HS-5 (cell line): ENCODE results near the gene ARSA.

Experiments
- DNase-seq: peaks from one replicate; pipeline ENCODE4 v3.0.0-alpha.2; 2012; ENCODE audit warnings: low read depth

ARSA gene

DNA sequence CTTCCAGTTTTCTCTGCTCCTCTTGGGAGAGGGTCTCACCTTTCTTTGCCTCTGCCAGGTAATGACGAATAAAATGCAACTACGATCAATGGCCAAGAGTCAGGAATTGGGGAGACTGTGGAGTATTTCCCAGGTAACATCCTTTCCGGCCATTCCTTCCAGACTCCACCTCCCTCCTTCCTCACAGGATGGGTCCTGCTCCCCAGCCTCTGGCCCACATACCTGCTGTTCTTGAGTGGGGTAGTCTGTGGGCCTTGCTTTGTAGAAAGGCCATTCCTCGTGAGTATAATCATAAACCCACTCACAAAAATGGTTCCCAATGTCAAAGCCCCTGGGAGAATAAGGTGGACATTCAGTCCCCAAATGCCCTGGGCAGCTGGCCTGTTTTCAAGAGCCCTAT lies 48.2 kb downstream of the ARSA start:
- DNase-seq, result no peak

DNA sequence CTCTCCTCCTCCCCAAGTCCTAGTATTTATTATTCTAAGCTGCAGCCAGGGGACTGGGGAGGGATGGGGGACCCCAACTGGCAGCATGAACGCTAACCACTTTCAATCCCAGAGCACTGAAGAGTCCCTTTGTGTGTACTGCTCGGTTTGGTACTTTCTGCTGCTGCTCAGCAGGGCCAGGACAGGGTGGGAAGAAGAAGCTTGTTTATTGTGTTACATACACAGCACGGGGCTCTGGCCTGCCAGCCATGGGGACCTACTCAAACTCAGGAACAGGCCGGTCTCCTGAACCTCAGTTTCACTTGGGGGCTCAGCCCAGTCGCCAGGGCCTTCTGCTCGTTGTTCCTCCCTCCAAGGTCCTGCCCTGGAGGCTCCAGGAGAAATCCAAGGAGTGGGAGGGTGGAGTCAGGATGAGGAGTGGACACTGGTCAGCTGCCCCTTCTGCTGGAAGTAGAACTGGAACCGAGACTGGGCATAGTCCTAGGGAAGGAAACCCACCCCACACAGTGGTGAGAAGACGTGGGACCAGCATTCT lies 49.1 kb downstream of the ARSA start:
- DNase-seq, result no peak

DNA sequence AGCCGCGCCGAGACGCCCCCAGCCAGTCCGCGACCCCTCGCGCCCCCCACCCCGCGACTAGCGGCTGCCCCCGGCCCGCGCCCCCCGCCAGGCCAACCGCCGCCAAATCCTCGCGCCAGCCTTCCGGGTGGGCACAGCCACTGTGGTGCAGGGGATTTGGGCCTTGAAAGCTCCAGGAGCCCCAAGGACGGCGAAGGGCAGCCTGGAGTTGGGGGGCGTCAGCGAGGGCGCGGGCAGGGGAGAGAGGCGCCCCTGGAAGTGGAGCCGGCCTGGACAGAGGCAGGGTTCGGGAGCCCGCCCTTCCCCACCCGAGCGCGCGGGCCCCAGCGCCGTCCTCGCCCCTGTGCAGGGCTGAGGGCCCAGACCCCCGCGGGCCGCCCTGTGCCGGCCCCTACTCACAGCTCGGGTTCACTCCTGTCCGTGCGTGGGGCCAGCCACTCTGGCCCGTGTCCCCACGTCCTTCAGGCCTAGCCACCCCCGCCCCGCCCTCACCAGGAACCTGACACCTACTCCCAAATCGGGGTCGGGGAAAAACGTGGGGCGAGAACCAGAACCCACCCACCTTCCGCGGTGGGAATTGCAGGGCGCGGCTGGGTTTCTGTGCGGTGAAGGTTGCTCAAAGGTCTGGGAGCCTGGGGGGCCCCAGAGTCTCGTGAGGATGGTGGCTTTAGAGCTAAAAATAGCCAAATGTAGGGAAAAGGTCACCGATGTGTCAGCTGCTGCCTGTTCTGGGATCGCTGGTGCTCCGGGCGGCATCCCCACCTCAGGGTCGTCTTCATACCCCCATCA lies 49.8 kb downstream of the ARSA start, which contains the start of gene CPT1B:
TSS of gene CPT1B (minus strand) at position 441 of the 789 bp plus-strand sequence. CDS start 512 bp downstream, outside the sequence.
- no peak for DNase-seq

- no peak for DNase-seq
Observed at GRCh38 chr22:50577697-50577986, 50.3 kb downstream of the ARSA start.

GRCh38 chr22:50576806-50577696 lies 50.9 kb downstream of the ARSA start:
- no peak for DNase-seq

DNA sequence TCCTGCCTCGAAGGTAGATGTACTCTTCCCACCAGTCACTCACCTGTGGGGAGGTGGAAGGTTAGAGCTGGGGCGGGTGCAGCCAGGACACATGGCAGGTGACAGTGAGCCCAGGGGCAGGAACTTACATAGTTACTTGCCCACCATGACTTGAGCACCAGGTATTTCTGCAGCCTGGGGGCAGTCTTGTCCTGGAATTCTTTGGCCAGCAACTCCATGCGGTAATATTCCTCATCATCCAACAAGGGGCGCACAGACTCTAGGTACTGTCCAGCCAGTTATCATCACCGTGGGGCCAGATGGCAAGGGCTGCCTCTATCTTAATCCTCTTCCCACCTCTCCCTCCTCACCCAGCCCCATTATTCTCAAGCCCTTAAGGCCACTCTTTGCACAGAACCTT lies 51.9 kb downstream of the ARSA start:
- no peak for DNase-seq

DNA sequence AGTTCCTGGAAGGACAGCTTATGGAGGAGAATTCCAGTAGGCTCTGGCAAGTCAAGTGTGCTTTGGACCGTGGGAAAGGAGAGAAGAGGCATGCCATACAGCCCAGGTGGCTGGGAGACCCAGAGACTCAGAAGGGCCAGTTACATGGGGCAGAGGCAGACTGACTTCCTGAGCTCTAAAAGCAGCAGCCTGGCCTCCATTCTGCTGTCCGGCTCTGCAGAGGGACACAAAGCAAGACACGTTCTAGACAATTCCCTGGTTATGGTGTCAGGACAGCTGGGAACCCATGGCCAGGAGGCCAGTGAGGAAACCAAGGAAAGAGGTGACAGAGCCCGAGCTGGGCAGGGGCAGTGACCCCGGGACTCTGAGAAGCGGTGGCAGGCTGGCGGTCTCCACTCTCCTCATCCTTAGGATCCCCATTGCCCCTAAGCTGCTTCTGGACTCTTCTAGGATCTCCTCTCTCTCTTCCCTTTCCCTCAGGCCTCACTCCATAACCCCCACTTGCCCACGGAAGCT lies 52.5 kb downstream of the ARSA start:
- DNase-seq, result no peak
